GM19193 (cell line): ENCODE data around the gene MRPL22.

Source experiments
- POLR2A ChIP-seq: IDR thresholded peaks from 4 replicates; pipeline ENCODE4 v1.6.1; 2011; ENCODE audit not compliant: insufficient read depth, insufficient read length; ENCODE audit errors: extremely low read depth

Gene MRPL22

DNA sequence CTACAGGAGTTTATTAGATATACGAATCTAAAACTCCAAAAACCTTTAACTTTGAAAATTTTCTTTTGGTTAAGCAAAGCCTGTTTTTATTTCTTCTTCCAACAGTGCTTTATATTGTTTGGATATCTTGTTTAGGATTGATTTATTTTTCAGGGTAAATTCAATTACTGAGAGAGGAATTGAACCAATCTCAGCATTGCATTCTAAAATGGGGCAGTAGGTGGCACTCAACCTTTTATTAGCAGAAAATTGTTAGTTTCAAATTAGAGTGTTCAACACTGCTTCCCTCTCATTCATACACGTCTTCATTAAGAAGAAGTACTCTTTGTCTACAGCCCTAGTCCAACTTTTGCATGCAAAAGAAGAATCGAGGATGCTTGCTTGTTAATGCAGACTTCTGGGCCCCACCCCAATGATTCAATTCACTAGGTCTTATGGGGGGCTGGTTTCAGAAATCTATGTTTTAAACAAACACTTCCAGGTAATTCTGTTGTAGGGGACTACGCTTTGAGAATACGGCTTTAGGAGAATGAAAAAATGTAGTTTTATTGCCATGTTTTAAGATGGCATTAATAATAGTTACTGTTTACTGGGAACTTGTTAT is 26.6 kb downstream of the MRPL22 start:
- TF ChIP-seq POLR2A: no peak

DNA sequence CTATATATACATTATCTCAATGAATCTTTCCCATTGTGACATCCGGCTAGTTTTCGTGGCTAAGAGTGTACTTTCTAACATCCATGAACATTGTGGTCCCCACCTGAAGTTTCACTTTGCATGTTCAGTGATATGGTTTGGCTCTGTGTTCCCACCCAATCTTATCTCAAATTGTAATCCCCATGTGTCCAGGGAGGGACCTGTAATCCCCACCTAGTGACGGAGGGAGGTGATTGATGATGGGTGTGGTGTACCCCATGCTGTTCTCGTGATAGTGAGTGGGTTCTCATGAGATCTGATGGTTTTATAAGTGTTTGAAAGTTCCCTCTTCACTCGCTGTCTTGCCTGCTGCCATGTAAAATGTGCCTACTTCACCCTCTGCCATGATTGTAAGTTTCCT is 28.1 kb downstream of the MRPL22 start:
- no peak for TF ChIP-seq POLR2A

DNA sequence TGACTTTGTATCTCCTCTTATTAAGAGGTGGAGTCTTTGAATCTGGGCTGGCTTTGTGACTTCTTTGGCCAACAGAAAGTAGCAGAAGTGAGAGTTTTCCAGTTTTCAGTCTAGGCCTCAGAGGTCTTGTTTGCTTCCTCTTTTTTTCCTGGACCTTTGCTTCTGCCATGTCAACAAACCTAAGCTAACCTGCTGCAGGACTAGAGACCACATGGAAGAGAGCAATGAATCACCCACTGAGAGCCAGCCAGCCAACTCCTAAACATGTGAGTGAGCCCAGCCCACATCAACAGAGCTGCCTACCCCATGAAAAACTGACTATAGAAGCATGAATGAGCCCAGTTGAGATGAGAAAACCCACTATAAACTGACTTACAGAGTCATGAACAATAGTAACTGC is 29.9 kb downstream of the MRPL22 start:
- no peak for TF ChIP-seq POLR2A

DNA sequence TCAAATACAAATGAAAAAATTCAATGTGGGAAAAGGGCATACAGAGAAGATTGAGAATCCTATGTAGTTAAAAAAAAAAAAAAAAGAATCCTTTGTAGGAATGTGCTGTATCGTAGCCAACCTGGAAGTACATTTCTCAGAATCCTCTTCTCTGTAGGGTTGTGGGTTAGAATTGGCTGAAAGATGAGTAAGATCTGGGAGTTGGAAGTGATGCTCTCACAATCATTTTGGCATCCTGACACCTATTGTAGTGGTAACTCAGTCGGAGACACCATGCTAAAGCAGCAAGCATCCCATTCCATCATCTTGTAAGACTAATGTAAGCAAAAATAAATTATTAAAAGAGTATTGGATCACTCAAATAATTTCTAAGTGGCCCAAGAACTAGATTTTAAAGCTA is 30.6 kb downstream of the MRPL22 start:
- TF ChIP-seq POLR2A: no peak

DNA sequence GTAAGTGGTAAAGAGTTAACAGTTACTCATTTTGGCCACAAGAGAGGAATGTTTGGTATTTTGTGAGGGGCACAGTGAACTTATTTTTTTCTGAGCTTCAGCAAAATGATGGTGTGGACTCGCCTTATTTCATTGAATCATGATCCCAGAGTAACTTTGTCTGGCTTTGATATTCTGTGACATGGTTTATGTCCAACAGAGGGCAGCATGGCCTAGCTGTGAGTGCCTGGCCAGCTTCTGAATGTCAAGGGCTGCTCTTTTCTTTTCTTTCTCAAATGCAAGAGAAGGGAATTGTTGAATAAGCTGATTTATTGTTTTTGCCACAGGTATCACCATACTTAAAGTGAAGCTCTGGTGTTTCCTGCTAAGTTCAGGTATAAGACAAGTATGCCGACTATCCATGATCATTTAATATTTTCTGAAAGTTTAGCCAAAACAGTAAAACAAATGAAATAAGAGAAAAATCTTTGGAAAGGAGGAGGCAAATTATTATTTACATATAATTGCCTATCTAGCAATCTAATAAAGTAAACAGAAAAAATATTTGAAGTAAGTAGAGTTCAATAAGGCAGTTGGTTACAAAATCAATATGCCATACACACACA is 31.7 kb downstream of the MRPL22 start:
- no peak for TF ChIP-seq POLR2A

DNA sequence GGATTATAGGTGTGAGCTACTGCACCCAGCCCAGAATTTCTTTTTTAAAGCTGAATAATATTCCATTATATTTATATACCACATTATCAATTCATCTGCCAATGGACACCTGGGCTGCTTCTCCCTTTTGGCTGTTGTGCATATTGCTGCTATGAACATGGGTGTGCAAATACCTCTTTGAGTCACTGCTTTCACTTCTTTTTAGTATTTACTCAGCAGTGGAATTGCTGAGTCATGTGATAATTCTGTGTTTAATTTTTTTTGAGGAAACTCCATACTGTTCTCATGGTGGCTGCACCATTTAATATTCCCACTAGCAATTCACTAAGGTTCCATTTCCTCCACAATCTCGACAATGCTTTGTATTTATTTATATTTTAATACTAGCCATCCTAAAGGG is 36.5 kb downstream of the MRPL22 start:
- no peak for TF ChIP-seq POLR2A

DNA sequence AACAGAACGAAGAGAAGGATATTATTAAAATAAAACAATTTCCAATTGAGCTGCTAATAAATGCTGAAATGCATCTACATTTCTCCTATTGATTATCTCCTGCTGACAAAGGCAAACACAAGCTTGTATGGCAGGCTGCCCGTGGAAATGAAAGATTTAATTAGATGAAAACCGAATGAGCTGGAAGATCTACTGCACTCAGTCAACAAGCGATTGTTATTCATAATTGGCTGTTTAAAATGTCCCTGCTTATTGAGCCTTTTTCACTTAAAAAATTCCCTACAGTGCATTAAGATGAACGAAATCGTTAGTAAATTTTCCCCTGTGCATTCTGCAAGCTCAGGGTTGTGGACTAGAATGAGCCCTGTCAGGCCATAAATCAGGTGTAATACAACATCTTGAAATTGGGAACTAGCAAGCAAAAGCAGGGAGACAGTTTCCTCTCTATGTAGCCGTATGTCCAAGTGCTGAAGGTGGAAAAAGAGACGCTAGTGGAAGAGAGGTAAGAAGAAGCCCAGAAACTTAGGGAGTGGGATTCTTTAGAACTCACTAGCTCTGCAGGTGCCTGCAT is 44.2 kb downstream of the MRPL22 start:
- TF ChIP-seq POLR2A: no peak

DNA sequence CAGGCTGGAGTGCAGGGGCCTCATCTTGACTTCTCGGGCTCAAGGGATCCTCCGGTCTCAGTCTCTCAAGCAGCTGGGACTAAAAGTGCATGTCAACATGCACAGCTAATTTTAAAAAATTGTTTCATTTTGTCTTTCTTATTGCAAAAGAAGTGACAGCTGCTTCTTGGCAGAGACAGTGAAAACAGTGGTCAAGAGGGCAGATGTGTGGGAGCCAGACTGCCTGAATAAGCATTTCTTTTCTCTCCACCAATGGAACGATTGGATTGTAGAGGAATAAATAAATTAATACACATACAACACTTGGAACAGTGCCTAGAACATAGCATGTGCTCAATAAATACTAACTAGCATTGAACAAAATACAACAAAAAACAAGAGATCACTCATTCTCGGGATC is 45.3 kb downstream of the MRPL22 start:
- no peak for TF ChIP-seq POLR2A

DNA sequence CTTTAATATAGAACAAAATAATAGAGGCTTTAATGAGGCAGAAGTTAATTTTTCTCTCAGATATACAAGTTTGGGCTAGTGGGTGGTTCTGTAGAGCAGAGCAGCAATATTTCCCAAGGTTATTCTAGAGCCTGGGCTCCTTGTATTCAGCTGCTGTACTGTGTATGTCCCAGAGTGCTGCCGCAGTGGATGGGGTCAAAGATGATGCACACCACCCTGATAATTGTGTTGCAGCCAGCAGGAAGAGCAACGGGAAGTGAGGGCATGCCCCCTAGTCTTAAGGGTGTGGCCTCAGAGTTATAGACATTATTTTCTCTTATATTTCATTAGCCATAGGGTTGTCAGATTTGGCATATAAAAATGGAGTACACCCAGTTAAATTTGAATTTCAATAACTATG is 48.8 kb downstream of the MRPL22 start:
- no peak for TF ChIP-seq POLR2A

DNA sequence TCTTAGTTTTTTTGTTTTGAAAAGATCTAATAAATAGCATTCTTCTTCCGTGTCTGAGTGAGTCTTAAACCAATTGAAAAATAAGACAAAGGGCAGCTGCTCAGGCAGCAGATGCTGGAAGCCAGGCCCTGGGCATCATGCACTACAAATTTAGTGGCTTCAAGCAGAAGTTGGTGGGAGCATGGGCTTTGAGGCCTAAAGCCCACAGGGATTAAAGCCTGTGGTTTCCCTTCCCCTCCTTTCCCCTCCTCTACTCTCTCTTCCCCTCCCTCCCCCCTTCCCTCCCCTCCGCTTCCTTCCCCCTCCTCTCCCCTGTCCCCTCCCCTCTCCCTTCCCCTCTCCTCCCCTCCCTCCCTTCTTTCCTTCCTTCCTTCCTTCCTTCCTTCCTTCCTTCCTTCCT is 52.6 kb downstream of the MRPL22 start:
- no peak for TF ChIP-seq POLR2A

DNA sequence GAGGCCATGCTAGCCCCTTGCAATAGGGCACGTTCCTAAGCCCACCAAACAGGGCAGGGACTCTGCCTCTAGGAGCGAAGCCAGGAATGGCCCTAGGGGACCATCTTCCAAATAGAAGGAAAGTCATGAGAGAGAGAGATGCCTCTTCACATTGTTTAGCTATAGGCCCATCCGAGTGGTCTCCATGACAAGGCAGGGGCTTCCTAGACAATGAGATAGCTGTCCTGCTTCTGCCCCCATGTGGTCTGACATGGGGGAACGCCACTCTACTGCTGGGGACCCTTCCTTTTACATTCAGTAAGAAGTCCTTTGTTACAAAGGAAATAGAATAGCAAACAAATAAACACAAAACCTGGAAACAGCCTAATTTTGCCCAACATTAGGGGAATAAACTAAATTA is 54.8 kb downstream of the MRPL22 start:
- no peak for TF ChIP-seq POLR2A

DNA sequence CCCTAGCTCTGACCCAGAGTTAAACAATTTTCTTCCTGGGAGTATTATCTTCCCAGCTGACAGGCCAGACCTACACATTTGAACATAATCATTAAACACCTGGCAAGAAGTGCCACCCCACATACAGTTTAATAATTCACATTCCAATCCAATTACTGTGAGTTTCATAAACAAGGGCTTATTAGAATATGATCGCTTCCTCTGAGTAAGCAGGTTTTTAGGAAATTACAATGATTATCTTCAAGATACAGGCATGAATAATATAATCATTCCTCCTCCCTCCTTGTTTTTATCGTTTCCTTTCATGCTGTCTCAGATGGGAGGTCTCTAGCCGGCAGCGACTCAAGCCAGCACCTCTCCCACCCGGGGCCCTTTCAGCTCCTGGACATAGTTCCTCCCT is 56.9 kb downstream of the MRPL22 start:
- TF ChIP-seq POLR2A: no peak

DNA sequence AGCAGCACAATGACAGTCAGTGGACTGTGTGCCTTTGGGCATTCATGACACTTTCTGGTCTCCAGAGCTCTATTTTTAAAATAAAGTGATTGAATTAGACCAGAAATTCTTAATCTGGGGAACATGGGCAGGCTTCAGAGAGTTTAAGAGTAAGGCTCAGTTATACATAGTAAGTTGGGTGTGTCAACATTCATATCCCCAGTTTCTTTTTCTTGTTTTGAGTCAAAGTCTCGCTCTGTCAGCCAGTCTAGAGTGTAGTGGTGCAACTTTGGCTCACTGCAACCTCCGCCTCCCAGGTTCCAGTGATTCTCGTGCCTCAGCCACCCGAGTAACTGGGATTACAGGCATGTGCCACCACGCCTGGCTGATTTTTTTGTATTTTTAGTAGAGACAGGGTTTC is 59.0 kb downstream of the MRPL22 start:
- TF ChIP-seq POLR2A: no peak

DNA sequence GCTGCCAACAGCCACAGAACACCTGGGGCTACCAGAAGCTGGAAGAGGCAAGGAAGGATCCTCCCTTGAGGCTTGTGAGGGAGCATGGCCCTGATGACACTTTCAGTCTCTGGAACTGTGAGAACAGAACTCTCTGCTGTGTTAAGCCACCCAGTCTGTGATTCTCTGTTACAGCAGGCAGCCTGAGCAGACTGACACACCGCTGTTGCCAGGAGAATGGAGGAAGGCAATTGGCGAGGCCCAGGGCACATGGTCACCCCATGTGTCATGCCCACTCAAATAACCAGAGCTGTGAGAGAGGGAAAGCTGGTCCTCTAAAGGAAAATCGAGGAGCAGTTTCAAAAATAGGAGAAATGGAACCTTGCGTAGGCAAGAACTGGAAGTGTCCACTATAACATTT is 60.6 kb downstream of the MRPL22 start:
- no peak for TF ChIP-seq POLR2A

DNA sequence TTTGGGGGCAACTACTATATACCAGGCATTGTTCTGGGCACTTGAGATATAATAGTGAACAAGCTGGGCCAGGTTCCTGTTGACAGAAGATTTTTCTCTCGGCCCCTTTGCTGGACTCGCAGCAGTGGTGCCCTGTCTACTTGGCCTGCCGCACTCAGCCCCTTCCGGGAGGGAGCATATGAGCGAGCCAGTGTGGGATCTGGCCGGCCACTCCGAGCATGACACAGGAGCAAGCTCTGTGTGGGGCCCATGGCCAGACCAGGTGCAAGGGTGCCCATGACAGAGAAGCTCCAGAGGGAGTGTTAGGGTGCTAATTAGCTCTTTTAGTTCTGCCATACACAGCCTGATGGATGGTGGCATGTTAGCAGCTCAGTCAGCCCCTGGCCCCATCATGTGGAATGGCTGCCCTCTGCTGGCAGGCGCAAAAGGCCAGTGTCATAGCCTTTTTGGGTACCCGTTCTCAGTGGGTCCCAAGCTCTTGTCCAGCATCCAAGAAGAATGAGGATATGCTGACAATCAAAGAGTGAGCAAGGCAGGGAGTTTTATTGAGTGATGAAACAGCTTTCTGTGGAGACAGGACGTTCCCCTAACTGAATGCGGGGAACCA is 63.4 kb downstream of the MRPL22 start:
- no peak for TF ChIP-seq POLR2A

DNA sequence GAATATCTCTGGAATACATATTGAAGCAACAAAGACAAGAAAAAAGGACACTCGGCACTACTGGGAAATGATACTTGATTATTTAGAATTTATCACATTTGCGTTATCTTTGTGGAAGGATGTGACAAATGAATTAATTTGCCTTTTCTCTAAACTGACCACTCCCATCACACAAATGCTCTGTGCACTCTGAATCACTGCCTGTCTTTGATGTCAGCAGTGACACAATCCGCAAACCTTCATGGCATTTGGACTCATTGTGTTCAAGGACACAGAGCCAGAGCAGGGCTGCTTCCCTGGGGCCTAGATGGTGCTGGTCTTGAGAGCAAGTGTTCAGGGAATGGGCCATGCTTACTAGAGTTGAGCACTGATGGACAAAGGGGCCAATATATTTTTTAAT is 67.8 kb downstream of the MRPL22 start:
- no peak for TF ChIP-seq POLR2A
